K562 (cell line): Measurements from ENCODE around the gene ANKRD34A. TPM values are rescaled to one million over a fixed set of nuclear protein-coding genes. Genes with fewer than 3 reads are reported as not detected.

Experiments used
- CCNT2 ChIP-seq: IDR thresholded peaks from 2 replicates; pipeline ENCODE4 v1.6.1; 2011; ENCODE audit warnings: borderline replicate concordance, low read depth, mild to moderate bottlenecking, moderate library complexity, mixed read lengths, low read length; ENCODE audit not compliant: insufficient read length; ENCODE audit errors: extremely low read depth
- FOXJ2 ChIP-seq: fragments of 200-800 bp; sonication (Bioruptor generic); IDR thresholded peaks from 2 replicates; pipeline ENCODE4 v1.6.1; 2016; ENCODE audit warnings: missing genetic modification characterization, missing compliant biosample characterization
- HLTF ChIP-seq: fragments of 450-650 bp; IDR thresholded peaks from 2 replicates; pipeline ENCODE4 v1.6.1; 2016
- MEF2A ChIP-seq: IDR thresholded peaks from 2 replicates; pipeline ENCODE4 v1.6.1; 2011; ENCODE audit warnings: low read depth, mild to moderate bottlenecking, low read length, moderate library complexity; ENCODE audit not compliant: control insufficient read depth
- NCOA1 ChIP-seq: fragments of 450-650 bp; IDR thresholded peaks from 2 replicates; pipeline ENCODE4 v1.6.1; 2016; ENCODE audit warnings: low read depth
- NFRKB ChIP-seq: fragments of 450-650 bp; IDR thresholded peaks from 2 replicates; pipeline ENCODE4 v1.6.1; 2016; ENCODE audit warnings: low read depth
- PHTF2 ChIP-seq: fragments of 250-450 bp; sonication (Bioruptor Pico); IDR thresholded peaks from 2 replicates; pipeline ENCODE4 v1.5.0; 2021; ENCODE audit warnings: mild to moderate bottlenecking
- RBBP5 ChIP-seq: fragments of 200-600 bp; sonication (generic); IDR thresholded peaks from 2 replicates; pipeline ENCODE4 v1.6.1; 2012; ENCODE audit warnings: borderline replicate concordance, mild to moderate bottlenecking, low read length, control low read depth, inconsistent platforms; ENCODE audit not compliant: insufficient read depth, poor library complexity, severe bottlenecking
- SUPT5H ChIP-seq: fragments of 450-650 bp; IDR thresholded peaks from 2 replicates; pipeline ENCODE4 v1.6.1; 2016
- ZNF707 ChIP-seq: fragments of 250-450 bp; sonication (Bioruptor Pico); conservative IDR thresholded peaks from 2 replicates; pipeline ENCODE4 v1.8.0; 2022; ENCODE audit warnings: inconsistent platforms, mild to moderate bottlenecking, moderate library complexity
- polyA plus RNA-seq, 8 experiments: library from polyadenylated mRNA; depleted of rRNA in 4 of 8; stranded (reverse) in 5 of 8; unstranded in 3 of 8; fragments of >200 nt; fragmentation: Nextera tagmentation in 2 of 8; fragmentation: Illumina TruSeq in 1 of 8; extraction: Ambion mirVana in 2 of 8; extraction: Trizol in 1 of 8; gene quantifications; 2 replicates each; pipeline versions ENCODE4 v1.2.1 to v1.2.3, GENCODE V29; 2011 to 2014; ENCODE audit warnings: inconsistent platforms in 1 of 8, missing spikeins in 1 of 8
- total RNA-seq, 7 experiments: library from RNA; depleted of rRNA in 6 of 7; stranded (reverse); fragments of >200 nt in 6 of 7; fragmentation: Illumina TruSeq in 2 of 7; extraction: Trizol in 2 of 7; gene quantifications; 2 replicates each; pipeline versions ENCODE4 v1.2.1 to v1.2.3, GENCODE V29; 2011 to 2021; ENCODE audit warnings: low replicate concordance in 1 of 7
- TF ChIP-seq, protein P1 (sequence below): sonication (generic); formaldehyde crosslinking; IDR thresholded peaks from 2 replicates; pipeline ENCODE4 v1.8.0; 2022; ENCODE audit warnings: missing genetic modification reagents, mild to moderate bottlenecking, borderline replicate concordance
- TF ChIP-seq, protein P2 (sequence below), 2 experiments: IDR thresholded peaks; 2 replicates each; pipeline ENCODE4 v1.6.1; 2011; ENCODE audit warnings: borderline replicate concordance in 1 of 2, control low read depth in 1 of 2, low read depth in 1 of 2, low read length in 1 of 2, mild to moderate bottlenecking in 1 of 2, mixed read lengths in 1 of 2, moderate library complexity in 1 of 2; ENCODE audit not compliant: insufficient read depth in 1 of 2, insufficient read length in 1 of 2, poor library complexity in 1 of 2, severe bottlenecking in 1 of 2; ENCODE audit errors: extremely low read depth in 1 of 2
- TF ChIP-seq, protein P3 (sequence below): fragments of 450-650 bp; IDR thresholded peaks from 2 replicates; pipeline ENCODE4 v1.6.1; 2017; ENCODE audit warnings: antibody characterized with exemption, mild to moderate bottlenecking
- TF ChIP-seq, protein P4 (sequence below), 2 experiments: fragments of 450-650 bp; conservative IDR thresholded peaks; 2 replicates each; pipeline ENCODE4 v1.6.1; 2017; ENCODE audit warnings: mild to moderate bottlenecking in 2 of 2, moderate library complexity in 2 of 2
- TF ChIP-seq, protein P5 (sequence below): fragments of 450-650 bp; formaldehyde crosslinking; IDR thresholded peaks from 2 replicates; pipeline ENCODE4 v1.4.0; 2020; ENCODE audit warnings: mild to moderate bottlenecking, mixed read lengths

ANKRD34A gene
- total and polyA plus RNA-seq, 9 of the 15 experiments (the other 6 are each of a cell fraction or from before 2014, with no cell fraction given) = 0.06 to 1.6 (median 0.43) TPM

DNA sequence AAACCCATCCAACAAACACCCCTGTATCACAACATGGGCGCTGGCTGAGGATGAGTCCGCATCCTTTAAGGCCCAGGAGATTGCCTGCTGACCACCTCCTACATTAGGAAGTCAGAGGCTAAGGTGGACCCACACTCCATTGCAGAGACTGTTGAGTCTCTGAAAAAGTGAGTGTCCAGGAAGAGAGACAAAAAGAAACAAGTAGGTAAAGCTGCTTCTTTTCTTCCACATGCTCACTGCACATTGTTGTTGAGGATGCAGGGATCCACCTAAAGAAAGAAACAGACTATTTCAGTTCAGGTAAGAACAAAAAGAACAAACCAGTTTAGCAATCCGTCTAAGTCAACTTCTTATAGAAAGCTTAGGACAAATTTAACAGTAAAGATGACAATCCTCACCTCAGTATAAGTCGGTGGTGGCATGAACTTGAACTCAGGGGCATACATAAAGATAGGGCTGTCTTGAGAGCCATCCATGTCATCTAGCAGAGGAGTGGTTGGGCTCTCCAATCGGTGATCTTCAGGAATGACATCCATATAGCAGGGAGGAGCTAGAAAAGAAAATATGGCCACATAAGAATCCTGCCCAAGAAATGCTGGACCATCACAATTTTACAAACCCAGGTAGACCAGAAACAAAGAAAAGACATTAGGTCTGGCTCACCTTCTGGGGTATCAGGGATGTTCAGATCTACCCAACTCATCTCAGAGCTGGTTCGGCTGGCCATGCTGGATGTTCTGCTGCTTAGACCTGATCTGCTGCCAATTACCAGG, 29.4 kb upstream of the ANKRD34A start (continued):
- TF ChIP-seq, protein P1, sequence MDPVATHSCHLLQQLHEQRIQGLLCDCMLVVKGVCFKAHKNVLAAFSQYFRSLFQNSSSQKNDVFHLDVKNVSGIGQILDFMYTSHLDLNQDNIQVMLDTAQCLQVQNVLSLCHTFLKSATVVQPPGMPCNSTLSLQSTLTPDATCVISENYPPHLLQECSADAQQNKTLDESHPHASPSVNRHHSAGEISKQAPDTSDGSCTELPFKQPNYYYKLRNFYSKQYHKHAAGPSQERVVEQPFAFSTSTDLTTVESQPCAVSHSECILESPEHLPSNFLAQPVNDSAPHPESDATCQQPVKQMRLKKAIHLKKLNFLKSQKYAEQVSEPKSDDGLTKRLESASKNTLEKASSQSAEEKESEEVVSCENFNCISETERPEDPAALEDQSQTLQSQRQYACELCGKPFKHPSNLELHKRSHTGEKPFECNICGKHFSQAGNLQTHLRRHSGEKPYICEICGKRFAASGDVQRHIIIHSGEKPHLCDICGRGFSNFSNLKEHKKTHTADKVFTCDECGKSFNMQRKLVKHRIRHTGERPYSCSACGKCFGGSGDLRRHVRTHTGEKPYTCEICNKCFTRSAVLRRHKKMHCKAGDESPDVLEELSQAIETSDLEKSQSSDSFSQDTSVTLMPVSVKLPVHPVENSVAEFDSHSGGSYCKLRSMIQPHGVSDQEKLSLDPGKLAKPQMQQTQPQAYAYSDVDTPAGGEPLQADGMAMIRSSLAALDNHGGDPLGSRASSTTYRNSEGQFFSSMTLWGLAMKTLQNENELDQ (CRISPR knock-in tag) = 0 out of 2 replicates have a peak, but pooled peaks have one; percentile 67
- TF ChIP-seq NFRKB (0 out of 2 replicates have a peak, but pooled peaks have one; percentile 29), RBBP5 (no peak), MEF2A (no peak), PHTF2 (CRISPR knock-in tag) (no peak), FOXJ2 (tag) (no peak), SUPT5H (peak; percentile 32), ZNF707 (no peak), CCNT2 (peak; percentile 38), HLTF (no peak), NCOA1 (no peak)
- TF ChIP-seq, protein P2, sequence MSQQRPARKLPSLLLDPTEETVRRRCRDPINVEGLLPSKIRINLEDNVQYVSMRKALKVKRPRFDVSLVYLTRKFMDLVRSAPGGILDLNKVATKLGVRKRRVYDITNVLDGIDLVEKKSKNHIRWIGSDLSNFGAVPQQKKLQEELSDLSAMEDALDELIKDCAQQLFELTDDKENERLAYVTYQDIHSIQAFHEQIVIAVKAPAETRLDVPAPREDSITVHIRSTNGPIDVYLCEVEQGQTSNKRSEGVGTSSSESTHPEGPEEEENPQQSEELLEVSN (IDR thresholded peaks at IDR 0.05; ENCODE audit: borderline replicate concordance in 1 of 2, extremely low read depth in 1 of 2, insufficient read depth in 1 of 2, insufficient read length in 1 of 2, low read depth in 1 of 2, low read length in 1 of 2, poor library complexity in 1 of 2, severe bottlenecking in 1 of 2) = no peak
- TF ChIP-seq, protein P3, sequence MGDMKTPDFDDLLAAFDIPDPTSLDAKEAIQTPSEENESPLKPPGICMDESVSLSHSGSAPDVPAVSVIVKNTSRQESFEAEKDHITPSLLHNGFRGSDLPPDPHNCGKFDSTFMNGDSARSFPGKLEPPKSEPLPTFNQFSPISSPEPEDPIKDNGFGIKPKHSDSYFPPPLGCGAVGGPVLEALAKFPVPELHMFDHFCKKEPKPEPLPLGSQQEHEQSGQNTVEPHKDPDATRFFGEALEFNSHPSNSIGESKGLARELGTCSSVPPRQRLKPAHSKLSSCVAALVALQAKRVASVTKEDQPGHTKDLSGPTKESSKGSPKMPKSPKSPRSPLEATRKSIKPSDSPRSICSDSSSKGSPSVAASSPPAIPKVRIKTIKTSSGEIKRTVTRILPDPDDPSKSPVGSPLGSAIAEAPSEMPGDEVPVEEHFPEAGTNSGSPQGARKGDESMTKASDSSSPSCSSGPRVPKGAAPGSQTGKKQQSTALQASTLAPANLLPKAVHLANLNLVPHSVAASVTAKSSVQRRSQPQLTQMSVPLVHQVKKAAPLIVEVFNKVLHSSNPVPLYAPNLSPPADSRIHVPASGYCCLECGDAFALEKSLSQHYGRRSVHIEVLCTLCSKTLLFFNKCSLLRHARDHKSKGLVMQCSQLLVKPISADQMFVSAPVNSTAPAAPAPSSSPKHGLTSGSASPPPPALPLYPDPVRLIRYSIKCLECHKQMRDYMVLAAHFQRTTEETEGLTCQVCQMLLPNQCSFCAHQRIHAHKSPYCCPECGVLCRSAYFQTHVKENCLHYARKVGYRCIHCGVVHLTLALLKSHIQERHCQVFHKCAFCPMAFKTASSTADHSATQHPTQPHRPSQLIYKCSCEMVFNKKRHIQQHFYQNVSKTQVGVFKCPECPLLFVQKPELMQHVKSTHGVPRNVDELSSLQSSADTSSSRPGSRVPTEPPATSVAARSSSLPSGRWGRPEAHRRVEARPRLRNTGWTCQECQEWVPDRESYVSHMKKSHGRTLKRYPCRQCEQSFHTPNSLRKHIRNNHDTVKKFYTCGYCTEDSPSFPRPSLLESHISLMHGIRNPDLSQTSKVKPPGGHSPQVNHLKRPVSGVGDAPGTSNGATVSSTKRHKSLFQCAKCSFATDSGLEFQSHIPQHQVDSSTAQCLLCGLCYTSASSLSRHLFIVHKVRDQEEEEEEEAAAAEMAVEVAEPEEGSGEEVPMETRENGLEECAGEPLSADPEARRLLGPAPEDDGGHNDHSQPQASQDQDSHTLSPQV = 0 out of 2 replicates have a peak, but pooled peaks have one; percentile 5
- TF ChIP-seq, protein P4, sequence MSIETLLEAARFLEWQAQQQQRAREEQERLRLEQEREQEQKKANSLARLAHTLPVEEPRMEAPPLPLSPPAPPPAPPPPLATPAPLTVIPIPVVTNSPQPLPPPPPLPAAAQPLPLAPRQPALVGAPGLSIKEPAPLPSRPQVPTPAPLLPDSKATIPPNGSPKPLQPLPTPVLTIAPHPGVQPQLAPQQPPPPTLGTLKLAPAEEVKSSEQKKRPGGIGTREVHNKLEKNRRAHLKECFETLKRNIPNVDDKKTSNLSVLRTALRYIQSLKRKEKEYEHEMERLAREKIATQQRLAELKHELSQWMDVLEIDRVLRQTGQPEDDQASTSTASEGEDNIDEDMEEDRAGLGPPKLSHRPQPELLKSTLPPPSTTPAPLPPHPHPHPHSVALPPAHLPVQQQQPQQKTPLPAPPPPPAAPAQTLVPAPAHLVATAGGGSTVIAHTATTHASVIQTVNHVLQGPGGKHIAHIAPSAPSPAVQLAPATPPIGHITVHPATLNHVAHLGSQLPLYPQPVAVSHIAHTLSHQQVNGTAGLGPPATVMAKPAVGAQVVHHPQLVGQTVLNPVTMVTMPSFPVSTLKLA (conservative IDR thresholded peaks at IDR 0.05) = no peak
- TF ChIP-seq, protein P5, sequence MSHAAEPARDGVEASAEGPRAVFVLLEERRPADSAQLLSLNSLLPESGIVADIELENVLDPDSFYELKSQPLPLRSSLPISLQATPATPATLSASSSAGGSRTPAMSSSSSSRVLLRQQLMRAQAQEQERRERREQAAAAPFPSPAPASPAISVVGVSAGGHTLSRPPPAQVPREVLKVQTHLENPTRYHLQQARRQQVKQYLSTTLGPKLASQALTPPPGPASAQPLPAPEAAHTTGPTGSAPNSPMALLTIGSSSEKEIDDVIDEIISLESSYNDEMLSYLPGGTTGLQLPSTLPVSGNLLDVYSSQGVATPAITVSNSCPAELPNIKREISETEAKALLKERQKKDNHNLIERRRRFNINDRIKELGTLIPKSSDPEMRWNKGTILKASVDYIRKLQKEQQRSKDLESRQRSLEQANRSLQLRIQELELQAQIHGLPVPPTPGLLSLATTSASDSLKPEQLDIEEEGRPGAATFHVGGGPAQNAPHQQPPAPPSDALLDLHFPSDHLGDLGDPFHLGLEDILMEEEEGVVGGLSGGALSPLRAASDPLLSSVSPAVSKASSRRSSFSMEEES = no peak
